Measurements from ENCODE around the gene MCF2L.

Gene MCF2L

GRCh38 chr13:112965573-112966115 lies 3.4 kb upstream of the MCF2L start:
- no peak for DNase-seq

DNA sequence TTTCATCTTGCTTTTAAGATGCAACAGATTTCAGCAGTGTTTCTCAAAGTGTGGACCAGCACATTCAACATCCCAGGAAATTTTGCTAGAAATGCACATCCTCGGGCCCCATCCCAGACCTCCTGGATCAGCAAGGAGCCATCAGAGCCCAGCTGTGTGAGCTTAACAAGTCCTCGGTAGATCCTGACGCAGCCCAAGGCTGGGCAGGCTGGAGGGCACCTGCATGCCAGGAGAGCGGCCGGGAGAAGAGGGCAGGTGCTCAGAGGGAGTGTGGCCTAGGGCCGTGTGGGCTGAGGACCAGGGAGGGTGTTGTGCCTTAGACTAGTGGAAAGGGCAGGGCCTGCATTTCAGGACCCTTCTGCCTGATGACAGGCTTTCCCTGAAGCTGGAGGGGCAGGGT lies 2.2 kb upstream of the MCF2L start:
- no peak for DNase-seq

DNA sequence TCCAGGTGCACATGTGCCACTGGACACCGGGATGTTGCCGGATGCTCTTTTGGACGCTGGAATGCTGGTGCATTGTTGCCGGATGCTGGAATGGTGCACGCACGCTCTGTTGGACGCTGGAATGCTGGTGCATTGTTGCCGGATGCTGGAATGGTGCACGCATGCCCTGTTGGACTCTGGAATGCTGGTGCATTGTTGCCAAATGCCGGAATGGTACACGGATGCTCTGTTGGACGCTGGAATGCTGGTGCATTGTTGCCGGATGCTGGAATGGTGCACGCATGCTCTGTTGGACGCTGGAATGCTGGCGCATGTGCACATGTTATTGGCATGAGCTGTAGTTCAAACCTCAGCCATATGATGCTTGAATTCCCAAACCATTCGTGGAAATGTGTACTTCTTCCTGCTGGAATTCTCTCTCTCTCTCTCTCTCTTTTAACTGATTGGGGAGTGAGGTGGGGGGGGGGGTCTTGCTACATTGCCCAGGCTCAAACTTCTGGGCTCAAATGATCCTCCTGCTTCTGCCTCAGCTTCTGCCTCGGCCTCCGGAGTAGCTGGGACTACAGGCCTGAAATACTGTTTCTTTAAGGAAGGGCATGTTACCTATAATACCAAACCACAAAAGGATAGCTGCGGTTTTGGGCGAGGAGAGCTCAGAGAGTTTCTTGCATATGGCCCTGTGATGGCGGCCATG lies 1.2 kb upstream of the MCF2L start:
- no peak for DNase-seq

DNA sequence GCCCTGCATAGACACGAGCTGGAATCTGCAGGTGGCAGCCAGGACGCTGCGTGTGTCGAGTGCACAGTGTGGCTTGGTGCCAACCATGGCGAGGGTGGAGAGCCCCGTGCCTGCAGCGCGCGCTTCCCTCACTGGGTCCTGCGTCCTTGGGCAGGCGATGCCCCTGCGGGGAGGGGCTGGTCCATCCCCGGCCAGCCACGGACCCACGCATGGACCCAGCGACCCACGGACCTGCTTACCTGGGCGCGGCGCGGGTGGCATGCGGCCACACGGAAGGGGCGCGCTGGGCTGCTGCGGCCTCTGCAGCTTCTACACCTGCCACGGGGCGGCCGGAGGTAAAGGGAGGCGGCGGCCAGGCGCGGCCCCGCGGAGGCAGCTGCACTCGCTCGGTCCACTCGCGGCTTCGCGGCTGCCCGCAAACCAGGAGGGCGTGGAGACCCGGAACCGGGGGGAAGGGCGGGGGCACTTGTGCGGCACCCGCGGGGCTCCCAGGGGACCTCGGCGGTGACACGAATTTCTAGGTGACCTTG lies 569 bp upstream of the MCF2L start:
- peak; percentile 51 for DNase-seq

DNA sequence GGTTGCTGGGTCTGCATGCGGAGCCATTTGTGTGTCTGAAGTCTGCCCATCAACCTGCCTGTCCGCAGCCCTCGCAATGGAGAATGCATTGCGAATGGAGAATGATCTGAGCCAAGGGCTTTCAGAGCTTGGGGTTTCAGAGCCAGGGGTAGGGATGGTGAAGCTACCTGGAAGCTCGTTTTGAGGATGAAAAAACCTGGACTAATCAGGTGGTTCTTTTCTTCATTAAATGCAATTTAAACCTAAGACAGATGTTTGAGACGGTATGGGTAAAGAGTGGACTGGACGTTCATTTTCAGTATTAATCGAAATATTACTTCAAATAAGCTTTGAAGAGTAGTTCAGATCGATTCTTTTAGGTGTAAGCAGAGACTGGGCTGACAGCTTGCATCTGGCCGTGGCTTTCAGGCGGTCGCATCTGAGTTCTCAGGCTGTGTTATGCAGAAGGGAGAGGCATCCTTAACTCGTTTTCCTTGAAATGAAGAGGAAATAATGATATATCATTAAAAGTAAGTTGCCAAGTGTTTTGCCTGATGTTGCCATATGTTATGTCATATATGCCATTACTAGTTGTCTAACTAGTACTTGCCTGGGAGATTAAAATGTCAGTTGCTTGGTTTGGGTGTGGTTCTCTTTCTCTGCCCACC lies 801 bp downstream of the MCF2L start:
- no peak for DNase-seq

DNA sequence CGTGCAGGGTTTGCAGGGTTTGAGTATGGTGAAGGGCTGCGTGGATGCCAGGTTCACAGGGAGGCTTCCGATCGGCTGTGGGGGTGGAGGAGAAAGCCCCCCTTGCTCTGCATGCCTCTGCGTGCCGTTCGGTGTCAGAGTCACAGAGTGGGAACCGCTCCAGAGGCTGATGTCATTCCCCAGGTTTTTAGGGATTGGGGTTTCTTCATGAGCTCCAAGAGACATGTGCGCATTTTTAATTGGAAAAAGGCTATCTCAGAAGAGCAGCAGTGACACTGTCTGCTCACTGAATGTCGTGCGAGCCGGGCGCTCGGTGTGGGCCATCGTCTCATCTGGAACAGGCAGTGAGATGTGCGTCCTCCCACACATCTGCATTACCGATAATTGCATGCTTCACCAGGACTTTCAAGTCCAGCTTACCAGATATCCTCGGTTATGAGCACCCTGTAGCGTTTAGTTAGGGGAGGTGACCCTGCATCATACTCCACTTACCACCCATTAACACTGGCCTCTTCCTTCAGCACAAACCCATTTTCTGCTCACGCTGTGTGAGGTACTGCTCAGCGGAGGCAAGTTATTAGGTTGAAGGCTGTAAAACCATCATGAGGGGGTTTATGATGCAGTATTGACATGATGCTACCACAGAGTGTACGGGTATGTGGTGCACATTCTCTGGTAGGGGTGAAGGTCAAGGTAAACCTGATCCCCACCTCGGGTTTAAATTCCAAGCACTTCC lies 1.7 kb downstream of the MCF2L start:
- no peak for DNase-seq

DNA sequence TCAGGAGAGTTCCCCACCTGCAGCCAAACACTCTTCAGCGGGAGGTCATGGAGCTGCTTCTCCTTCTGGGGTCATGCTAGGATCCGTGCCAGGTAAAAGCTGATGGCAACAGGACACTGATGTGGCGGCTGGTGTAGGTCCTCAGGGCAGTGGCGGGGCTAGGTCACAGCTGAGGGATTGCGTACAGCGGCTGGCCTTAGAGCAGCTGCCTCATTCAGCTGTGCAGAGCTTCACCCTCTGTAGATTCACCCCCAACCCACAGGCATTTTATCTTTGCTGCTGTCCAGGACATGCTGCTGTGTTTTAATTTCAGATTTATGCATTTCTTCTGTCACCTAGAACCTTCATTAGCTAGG lies 2.3 kb downstream of the MCF2L start:
- DNase-seq = no peak

DNA sequence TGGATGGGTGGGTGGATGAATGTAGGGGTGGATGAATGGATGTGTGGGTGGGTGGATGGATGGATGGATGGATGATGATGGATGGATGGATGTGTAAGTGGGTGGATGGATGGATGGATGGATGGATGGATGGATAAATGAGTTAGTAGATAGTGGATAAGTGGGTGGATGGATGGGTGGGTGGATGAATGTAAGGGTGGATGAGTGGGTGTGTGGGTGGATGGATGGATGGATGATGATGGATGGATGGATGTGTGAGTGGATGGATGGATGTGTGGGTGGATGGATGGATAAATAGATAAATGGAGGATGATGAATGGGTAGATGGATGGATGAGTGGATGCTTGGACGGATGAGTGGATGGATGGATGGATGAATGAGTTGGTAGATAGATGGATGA lies 3.2 kb downstream of the MCF2L start:
- DNase-seq = no peak

- no peak for DNase-seq
Observed at GRCh38 chr13:112972867-112973576, 4.0 kb downstream of the MCF2L start.

- no peak for DNase-seq
Observed at GRCh38 chr13:112973577-112973951, 4.5 kb downstream of the MCF2L start.

DNA sequence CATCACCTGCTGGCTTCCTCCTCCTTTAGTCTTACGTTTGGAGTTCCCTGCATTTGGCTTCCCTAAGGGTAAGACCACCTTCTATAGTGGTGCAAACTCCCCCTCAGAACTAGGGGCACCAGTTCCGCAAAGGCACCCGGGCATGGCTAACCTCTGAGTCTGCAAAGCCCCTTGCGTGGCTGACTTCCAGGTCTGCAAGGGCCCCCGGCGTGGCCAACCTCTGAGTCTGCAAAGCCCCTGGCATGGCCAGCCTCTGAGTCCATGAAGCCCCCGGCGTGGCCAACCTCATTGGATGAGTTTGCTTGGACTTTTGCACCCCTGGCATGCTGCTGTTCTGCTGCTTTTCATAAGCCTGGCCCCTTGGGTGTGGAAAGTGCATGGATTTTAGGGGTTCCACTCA lies 5.1 kb downstream of the MCF2L start:
- DNase-seq = no peak

DNA sequence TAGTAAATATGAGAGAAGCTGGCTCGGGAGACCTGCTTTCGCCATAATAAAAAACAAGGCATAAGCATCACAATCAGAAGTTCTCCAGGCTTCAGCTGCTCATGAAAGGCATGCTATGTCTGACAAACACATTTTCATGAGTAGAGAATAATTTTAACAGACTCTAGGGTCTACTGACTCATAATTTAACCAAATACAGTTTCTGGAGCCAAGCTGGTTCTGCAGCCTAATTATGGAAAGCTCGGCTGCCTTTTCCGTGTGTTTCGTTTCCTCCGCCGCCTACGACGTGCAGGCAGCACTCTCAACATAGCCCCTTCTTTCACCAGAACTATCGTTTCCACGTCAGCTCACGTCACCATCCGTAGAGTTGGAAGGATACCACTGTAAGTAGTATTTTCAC lies 5.7 kb downstream of the MCF2L start:
- DNase-seq = no peak

- no peak for DNase-seq
Observed at GRCh38 chr13:112975401-112975939, 6.5 kb downstream of the MCF2L start.

GRCh38 chr13:112976526-112976925 lies 7.5 kb downstream of the MCF2L start:
- DNase-seq = no peak

DNA sequence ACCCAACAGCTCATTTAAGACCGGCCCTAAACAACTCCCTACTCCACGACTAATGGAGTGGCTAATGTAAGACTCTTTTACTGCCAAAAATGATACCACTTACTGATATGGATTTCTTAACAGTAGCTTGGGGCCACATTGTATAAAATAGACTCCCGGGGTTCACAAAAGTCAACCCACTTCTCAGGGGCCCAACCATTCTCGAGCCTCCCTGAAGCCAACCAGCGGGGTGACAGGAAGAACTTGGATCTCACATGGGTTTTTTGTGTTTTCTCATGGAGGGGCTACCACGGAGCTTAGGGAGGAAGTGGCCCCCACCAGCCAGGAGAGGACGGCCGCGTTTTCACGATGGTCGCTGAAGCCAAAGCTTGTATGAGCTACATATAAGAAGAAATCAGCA lies 8.1 kb downstream of the MCF2L start:
- no peak for DNase-seq

DNA sequence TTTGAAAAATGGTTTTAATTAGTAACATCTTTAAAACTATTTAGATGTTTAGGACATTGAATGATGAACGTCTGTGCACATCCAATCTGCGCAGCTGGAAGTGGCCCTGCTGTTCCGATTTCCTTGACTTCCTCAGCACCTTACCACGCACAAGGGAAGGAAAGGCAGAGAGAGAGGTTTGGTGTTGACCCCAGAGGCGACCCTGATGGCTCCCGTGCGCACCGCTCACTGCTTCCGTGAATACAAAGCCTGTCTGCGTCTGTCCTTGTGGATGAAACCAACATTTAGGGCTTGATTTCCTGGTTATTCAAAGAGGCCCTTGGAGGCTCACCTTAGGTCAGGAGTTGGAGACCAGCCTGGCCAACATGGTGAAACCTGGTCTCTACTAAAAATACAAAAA lies 8.5 kb downstream of the MCF2L start:
- no peak for DNase-seq

GRCh38 chr13:112978561-112979405 lies 9.8 kb downstream of the MCF2L start:
- no peak for DNase-seq

DNA sequence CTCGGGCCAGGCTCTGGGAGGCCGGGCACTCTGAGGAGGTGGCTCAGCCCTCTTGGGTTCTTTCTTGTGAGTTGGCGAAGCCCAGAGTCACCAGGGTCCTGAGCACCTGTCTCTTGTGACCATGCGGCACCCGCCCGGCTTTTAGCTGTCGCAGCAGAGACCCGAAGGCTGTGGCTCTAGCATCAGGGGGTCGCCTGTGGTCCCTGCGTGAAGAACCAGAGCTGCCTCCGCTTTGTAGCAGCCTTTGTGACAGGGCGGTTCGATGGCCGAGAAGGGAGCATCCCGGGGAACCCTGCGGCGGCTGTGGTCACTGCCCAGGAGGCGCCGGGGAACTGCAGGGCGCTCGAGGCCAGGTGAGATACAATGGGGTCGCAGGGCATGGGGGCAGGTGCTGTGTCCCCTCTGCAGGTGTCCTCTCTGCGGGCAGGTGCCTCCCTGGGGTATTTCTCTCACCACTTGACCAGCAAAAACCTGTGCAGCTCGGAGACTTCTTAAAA lies 10.4 kb downstream of the MCF2L start:
- DNase-seq = no peak

DNA sequence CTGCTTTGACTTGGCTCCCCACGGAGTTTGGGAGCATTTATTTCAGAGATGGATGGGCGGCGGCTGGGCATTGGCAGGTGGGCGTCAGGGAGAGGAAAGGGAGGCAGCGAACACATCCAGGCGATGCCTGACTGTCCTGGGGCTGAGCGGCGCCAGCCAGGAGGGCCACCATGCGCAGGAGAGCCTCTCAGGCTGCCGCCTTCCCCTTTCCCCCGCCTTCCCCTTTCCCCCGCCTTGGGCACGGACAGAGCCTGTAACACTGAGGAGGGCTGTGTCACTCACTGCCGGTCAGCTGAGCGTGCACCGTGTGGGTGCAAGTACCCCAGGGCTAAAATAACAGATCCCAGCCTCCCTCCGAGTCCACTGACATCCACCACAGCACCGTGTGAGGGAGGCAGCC lies 11.4 kb downstream of the MCF2L start:
- no peak for DNase-seq

DNA sequence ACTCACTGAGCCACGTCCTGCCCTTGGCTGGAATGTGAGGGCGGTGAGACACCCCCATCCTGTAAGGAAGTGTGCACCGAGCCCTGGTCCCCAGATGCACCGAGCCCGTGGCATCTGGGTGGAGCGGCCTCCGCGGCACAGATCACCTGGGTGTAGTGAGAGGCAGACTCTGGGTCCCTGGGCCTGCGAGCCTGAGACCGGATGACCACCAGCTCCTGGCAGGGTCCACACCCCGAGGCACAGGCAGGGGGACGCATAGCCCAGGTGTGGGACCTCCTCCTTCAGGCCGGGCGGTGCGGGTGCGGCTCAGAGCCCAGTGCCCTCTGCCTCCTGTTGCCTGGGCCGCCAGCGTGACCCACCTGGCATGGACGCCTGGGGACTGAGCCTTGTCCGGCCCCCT lies 12.4 kb downstream of the MCF2L start:
- DNase-seq = no peak

- DNase-seq = no peak
Observed at GRCh38 chr13:112982281-112983041, 13.4 kb downstream of the MCF2L start.
